HCT116 (cell line): ENCODE results near the gene DMPK. TPM values are rescaled to one million over a fixed set of nuclear protein-coding genes. Genes with fewer than 3 reads are reported as not detected.
A peak's percentile ranks its signal among the peaks of the same experiment; 100 is the strongest.

Source experiments
- ATAC-seq: fragments of 200-7000 bp; cut with Tn5 transposase; 2 replicates; pipeline ENCODE4 v1.9.1; 2020; ENCODE audit warnings: mild to moderate bottlenecking, moderate library complexity
- BruUV-seq: library from RNA; stranded (reverse); fragments of 400-500 nt; replicated peaks from 2 replicates; lab custom pipeline; 2021; lab: Mats Ljungman, UMichigan
- CTCF ChIA-PET: fragments of 300-600 bp; sonication (Branson Sonifier 250); formaldehyde crosslinking; loops from one replicate; lab custom pipeline; 2021; ENCODE audit warnings: antibody characterized with exemption; lab: Charles Lee
- POLR2A ChIA-PET: fragments of 300-600, 350-600 bp; sonication (Branson Sonifier 250); formaldehyde crosslinking; loops from one replicate; lab custom pipeline; 2021; ENCODE audit warnings: antibody characterized with exemption; lab: Charles Lee
- RAD21 ChIA-PET, 2 experiments: fragments of 300-600 bp; sonication (Branson Sonifier 250); formaldehyde crosslinking; loops; one replicate each; lab custom pipeline; 2023; ENCODE audit warnings: low total read pairs in 2 of 2; ENCODE audit not compliant: uncharacterized antibody in 2 of 2, unreplicated experiment in 2 of 2, low non-redundant PET in 1 of 2; lab: Charles Lee
- DNase-seq: peaks from one replicate; pipeline ENCODE4 v3.0.0-alpha.2; 2010; ENCODE audit warnings: low read depth, low spot score
- H2AFZ ChIP-seq: fragments of 200-600 bp; shearing (Covaris generic), sonication (generic); 2 replicates; pipeline ENCODE4 v1.6.1; 2017; ENCODE audit warnings: low read depth, mixed run types, mixed read lengths, antibody characterized with exemption, low read length; ENCODE audit not compliant: poor library complexity, severe bottlenecking
- H3K27ac ChIP-seq: 2 replicates; pipeline ENCODE4 v1.5.1; 2012; ENCODE audit warnings: low read depth, low read length
- H3K27me3 ChIP-seq: fragments of 200-600 bp; sonication (generic); 2 replicates; pipeline ENCODE4 v1.6.1; 2016; ENCODE audit warnings: mixed run types, low read length, mixed read lengths; ENCODE audit not compliant: insufficient read depth
- H3K36me3 ChIP-seq, 2 experiments: fragments of 200-500 bp in 1 of 2; fragments of 200-600 bp in 1 of 2; sonication (Bioruptor generic) in 1 of 2; sonication (generic) in 1 of 2; 2 replicates each; pipeline versions ENCODE4 v1.5.1 to v1.6.1; 2014 to 2016; ENCODE audit warnings: low read length in 2 of 2, inconsistent platforms in 1 of 2, mixed read lengths in 1 of 2, mixed run types in 1 of 2; ENCODE audit not compliant: insufficient read depth in 2 of 2, control insufficient read depth in 1 of 2
- H3K4me1 ChIP-seq, 2 experiments: fragments of 200-600 bp in 1 of 2; sonication (generic) in 1 of 2; 2 replicates each; pipeline versions ENCODE4 v1.5.1 to v1.6.1; 2012 to 2017; ENCODE audit warnings: low read length in 2 of 2, inconsistent platforms in 1 of 2, mild to moderate bottlenecking in 1 of 2, mixed read lengths in 1 of 2, mixed run types in 1 of 2, moderate library complexity in 1 of 2; ENCODE audit not compliant: insufficient read depth in 2 of 2, control insufficient read depth in 1 of 2
- H3K4me2 ChIP-seq: fragments of 200-600 bp; sonication (generic); 2 replicates; pipeline ENCODE4 v1.6.1; 2017; ENCODE audit warnings: mixed run types, low read length, mixed read lengths
- H3K4me3 ChIP-seq, 2 experiments: fragments of 200-600 bp in 1 of 2; sonication (generic) in 1 of 2; replicated peaks in 1 of 2; 2 replicates each; pipeline ENCODE4 v1.5.1; 2011 to 2016; ENCODE audit warnings: low read length in 2 of 2, control low read depth in 1 of 2, low read depth in 1 of 2, mild to moderate bottlenecking in 1 of 2, mixed read lengths in 1 of 2, mixed run types in 1 of 2
- H3K79me2 ChIP-seq: fragments of 200-600 bp; sonication (generic); 2 replicates; pipeline ENCODE4 v1.6.1; 2017; ENCODE audit warnings: mild to moderate bottlenecking, mixed run types, low read length, moderate library complexity, mixed read lengths; ENCODE audit not compliant: insufficient read depth
- H3K9ac ChIP-seq: fragments of 200-600 bp; sonication (generic); 2 replicates; pipeline ENCODE4 v1.6.1; 2016; ENCODE audit warnings: low read length, mixed read lengths
- H3K9me2 ChIP-seq: fragments of 200-600 bp; sonication (generic), shearing (Covaris generic); 2 replicates; pipeline ENCODE4 v1.6.1; 2017; ENCODE audit warnings: mixed run types, mild to moderate bottlenecking, moderate library complexity; ENCODE audit not compliant: insufficient read depth
- H3K9me3 ChIP-seq, 2 experiments: fragments of 200-500 bp in 1 of 2; fragments of 200-600 bp in 1 of 2; sonication (Bioruptor generic) in 1 of 2; sonication (generic) in 1 of 2; 2 replicates each; pipeline ENCODE4 v1.6.1; 2014 to 2017; ENCODE audit warnings: low read length in 2 of 2, mixed read lengths in 2 of 2, inconsistent platforms in 1 of 2, low read depth in 1 of 2, mild to moderate bottlenecking in 1 of 2, mixed run types in 1 of 2, moderate library complexity in 1 of 2; ENCODE audit not compliant: control insufficient read depth in 1 of 2, insufficient read depth in 1 of 2
- H4K20me1 ChIP-seq: fragments of 200-600 bp; sonication (generic), shearing (Covaris generic); 2 replicates; pipeline ENCODE4 v1.6.1; 2017; ENCODE audit warnings: mixed run types, mild to moderate bottlenecking, moderate library complexity; ENCODE audit not compliant: insufficient read depth
- CBX3 ChIP-seq: IDR thresholded peaks from 2 replicates; pipeline ENCODE4 v1.6.1; 2012; ENCODE audit warnings: low read depth
- CEBPB ChIP-seq: IDR thresholded peaks from 2 replicates; pipeline ENCODE4 v1.6.1; 2012; ENCODE audit warnings: low read depth
- EGR1 ChIP-seq: IDR thresholded peaks from 2 replicates; pipeline ENCODE4 v1.6.1; 2012; ENCODE audit warnings: low read depth
- ELF1 ChIP-seq: IDR thresholded peaks from 2 replicates; pipeline ENCODE4 v1.6.1; 2012; ENCODE audit warnings: low read depth, borderline replicate concordance
- EZH2phosphoT487 ChIP-seq: fragments of 200-600 bp; IDR thresholded peaks from 2 replicates; pipeline ENCODE4 v1.6.1; 2018; ENCODE audit warnings: antibody characterized with exemption, borderline replicate concordance
- FOSL1 ChIP-seq: IDR thresholded peaks from 2 replicates; pipeline ENCODE4 v1.6.1; 2012; ENCODE audit warnings: low read depth
- JUND ChIP-seq: IDR thresholded peaks from 2 replicates; pipeline ENCODE4 v1.6.1; 2012
- MAX ChIP-seq: IDR thresholded peaks from 2 replicates; pipeline ENCODE4 v1.6.1; 2012
- POLR2A ChIP-seq: IDR thresholded peaks from 2 replicates; pipeline ENCODE4 v1.7.0; 2011; ENCODE audit warnings: borderline replicate concordance; ENCODE audit not compliant: insufficient read depth, insufficient read length; ENCODE audit errors: extremely low read depth
- REST ChIP-seq: IDR thresholded peaks from 2 replicates; pipeline ENCODE4 v1.6.1; 2012; ENCODE audit warnings: low read depth
- ZFX ChIP-seq: fragments of 450-650 bp; IDR thresholded peaks from 2 replicates; pipeline ENCODE4 v1.6.1; 2017
- ZNF274 ChIP-seq: fragments of 200-500 bp; sonication (Bioruptor generic); IDR thresholded peaks from 2 replicates; pipeline ENCODE4 v1.6.1; 2014; ENCODE audit warnings: mild to moderate bottlenecking, low read depth, low read length, inconsistent platforms
- intact Hi-C: fragments of 100-400 bp; cut with micrococcal nuclease; formaldehyde crosslinking; loops from 2 replicates; pipeline ENCODE4 v1.10.0; 2022
- total RNA-seq: library from RNA; stranded (reverse); gene quantifications from one replicate; pipeline ENCODE4 v1.2.1, GENCODE V29; 2021; ENCODE audit not compliant: unreplicated experiment
- TF ChIP-seq, protein P1 (sequence below), 3 experiments: fragments of 200-600 bp in 1 of 3; sonication (generic) in 1 of 3; IDR thresholded peaks in 2 of 3; conservative IDR thresholded peaks in 1 of 3; 2 replicates each; pipeline ENCODE4 v1.5.1; 2012 to 2017; ENCODE audit warnings: low read depth in 2 of 3, low read length in 2 of 3, antibody characterized with exemption in 1 of 3, borderline replicate concordance in 1 of 3, control low read depth in 1 of 3, mild to moderate bottlenecking in 1 of 3, mixed read lengths in 1 of 3, mixed run types in 1 of 3, moderate library complexity in 1 of 3; ENCODE audit not compliant: insufficient read depth in 1 of 3
- TF ChIP-seq, protein P2 (sequence below): IDR thresholded peaks from 2 replicates; pipeline ENCODE4 v1.6.1; 2012

Gene DMPK
- total RNA-seq, 1 experiment from 2014 or later = 52.5 TPM

DNA sequence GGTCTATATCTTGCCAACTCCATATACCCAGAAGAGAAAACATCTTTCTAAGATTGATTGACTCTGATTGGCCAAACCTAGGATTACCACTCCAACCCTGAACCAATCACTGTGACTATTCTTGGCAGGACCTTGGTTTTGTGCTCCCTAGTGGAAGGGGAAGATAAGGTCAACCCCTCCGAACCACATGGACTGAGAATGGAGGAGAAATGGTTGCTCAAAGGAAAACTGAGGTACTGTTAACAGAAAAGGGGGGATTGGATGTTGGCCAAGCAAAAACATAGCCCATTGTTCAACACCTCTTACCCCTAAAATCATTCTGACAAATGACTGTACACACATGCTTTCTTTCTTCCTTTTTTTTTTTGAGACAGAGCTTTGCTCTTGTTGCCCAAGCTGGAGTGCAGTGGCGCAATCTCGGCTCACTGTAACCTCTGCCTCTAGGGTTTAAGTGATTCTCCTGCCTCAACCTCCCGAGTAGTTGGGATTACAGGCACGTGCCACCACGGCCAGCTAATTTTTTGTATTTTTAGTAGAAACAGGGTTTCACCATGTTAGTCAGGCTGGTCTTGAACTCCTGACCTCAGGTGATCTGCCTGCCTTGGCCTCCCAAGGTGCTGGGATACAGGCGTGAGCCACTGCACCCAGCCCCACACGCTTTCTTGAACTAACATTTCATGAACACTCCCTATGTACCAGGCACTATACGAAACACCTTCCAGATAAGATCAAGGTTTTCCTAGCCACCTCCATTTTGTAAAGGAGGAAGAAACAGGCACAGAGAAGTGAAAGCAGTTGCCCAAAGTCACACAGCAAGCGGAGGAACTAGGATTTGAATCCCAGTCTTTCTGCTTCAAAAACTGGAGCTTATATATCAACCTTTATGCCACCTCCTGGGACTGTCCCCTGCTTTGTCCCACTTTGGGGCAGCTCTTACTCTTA lies 42.5 kb downstream of the DMPK start (continued):
- TF ChIP-seq, protein P1, sequence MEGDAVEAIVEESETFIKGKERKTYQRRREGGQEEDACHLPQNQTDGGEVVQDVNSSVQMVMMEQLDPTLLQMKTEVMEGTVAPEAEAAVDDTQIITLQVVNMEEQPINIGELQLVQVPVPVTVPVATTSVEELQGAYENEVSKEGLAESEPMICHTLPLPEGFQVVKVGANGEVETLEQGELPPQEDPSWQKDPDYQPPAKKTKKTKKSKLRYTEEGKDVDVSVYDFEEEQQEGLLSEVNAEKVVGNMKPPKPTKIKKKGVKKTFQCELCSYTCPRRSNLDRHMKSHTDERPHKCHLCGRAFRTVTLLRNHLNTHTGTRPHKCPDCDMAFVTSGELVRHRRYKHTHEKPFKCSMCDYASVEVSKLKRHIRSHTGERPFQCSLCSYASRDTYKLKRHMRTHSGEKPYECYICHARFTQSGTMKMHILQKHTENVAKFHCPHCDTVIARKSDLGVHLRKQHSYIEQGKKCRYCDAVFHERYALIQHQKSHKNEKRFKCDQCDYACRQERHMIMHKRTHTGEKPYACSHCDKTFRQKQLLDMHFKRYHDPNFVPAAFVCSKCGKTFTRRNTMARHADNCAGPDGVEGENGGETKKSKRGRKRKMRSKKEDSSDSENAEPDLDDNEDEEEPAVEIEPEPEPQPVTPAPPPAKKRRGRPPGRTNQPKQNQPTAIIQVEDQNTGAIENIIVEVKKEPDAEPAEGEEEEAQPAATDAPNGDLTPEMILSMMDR (IDR thresholded peaks at IDR 0.05 in 2 of 3, conservative IDR thresholded peaks at IDR 0.05 in 1 of 3; ENCODE audit: borderline replicate concordance in 1 of 3, insufficient read depth in 1 of 3, low read depth in 2 of 3, low read length in 2 of 3) = no peak
- TF ChIP-seq EZH2phosphoT487 (no peak), ZFX (no peak), MAX (peak; percentile 39)
- TF ChIP-seq, protein P2, sequence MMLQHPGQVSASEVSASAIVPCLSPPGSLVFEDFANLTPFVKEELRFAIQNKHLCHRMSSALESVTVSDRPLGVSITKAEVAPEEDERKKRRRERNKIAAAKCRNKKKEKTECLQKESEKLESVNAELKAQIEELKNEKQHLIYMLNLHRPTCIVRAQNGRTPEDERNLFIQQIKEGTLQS = no peak
- TF ChIP-seq, all 23 proteins: peak for 3

- CTCF ChIA-PET = interaction anchor here (0.7 kb wide), 1 partner anchor 36 kb away, joined by 3 read pairs; the partner anchor contains the start of gene SIX5
- intact Hi-C loops = no loop called here
- TF ChIP-seq POLR2A = no peak
- TF ChIP-seq, protein P2 = no peak
- TF ChIP-seq CEBPB = no peak
- TF ChIP-seq CBX3 = no peak
- no peak for TF ChIP-seq REST
- no peak for TF ChIP-seq EGR1
- no peak for TF ChIP-seq ZNF274
- TF ChIP-seq FOSL1 = no peak
- TF ChIP-seq, protein P1 (IDR thresholded peaks at IDR 0.05 in 2 of 3, conservative IDR thresholded peaks at IDR 0.05 in 1 of 3; ENCODE audit: borderline replicate concordance in 1 of 3, insufficient read depth in 1 of 3, low read depth in 2 of 3, low read length in 2 of 3) = no peak
- no peak for TF ChIP-seq ELF1
- no peak for TF ChIP-seq JUND
These were observed 49.0 kb downstream of the DMPK start, which contains the start of gene MEIOSIN for GRCh38 chr19:45733160-45733810. MEIOSIN (plus strand) TSS chr19:45733439; CDS start chr19:45735377, 1,938 bp downstream.

More at GRCh38 chr19:45733160-45733810, 49.0 kb downstream of the DMPK start, which contains the start of gene MEIOSIN:
- ChIA-PET RAD21 (no interaction called here), POLR2A (no interaction called here)
- Histone ChIP-seq H3K79me2 (peaks cover 25% of the 10 kb centered on the region), H3K27me3 (no peaks in the 10 kb centered on the region), H3K36me3 (no peaks in the 10 kb centered on the region), H3K9ac (no peak within 1 kb of the TSS), H3K9me2 (no peaks in the 10 kb centered on the region), H2AFZ (no peak within 1 kb of the TSS), H3K4me1 (peaks cover 10 to 43% of the 10 kb centered on the region in 2 experiments), H4K20me1 (no peaks in the 10 kb centered on the region), H3K9me3 (no peaks in the 10 kb centered on the region), H3K4me2 (no peak within 1 kb of the TSS), H3K4me3 (no peak within 1 kb of the TSS), H3K27ac (no peak within 1 kb of the TSS)
- no peak for ATAC-seq
- no TSS peak for BruUV-seq
- no peak for DNase-seq
